GM12865 (cell line): ENCODE data around the gene PDYN.

ENCODE experiments used
- DNase-seq: peaks from one replicate; pipeline ENCODE4 v3.0.0; 2010; ENCODE audit warnings: low read depth
- H3K4me3 ChIP-seq: 2 replicates; pipeline ENCODE4 v1.5.1; 2011; ENCODE audit warnings: mild to moderate bottlenecking, low read depth, low read length, control low read depth
- TF ChIP-seq, protein P1 (sequence below): IDR thresholded peaks from 2 replicates; pipeline ENCODE4 v1.5.1; 2011; ENCODE audit warnings: low read length, control low read depth, low read depth, inconsistent platforms; ENCODE audit not compliant: insufficient read depth; ENCODE audit errors: missing control alignments

PDYN gene

DNA sequence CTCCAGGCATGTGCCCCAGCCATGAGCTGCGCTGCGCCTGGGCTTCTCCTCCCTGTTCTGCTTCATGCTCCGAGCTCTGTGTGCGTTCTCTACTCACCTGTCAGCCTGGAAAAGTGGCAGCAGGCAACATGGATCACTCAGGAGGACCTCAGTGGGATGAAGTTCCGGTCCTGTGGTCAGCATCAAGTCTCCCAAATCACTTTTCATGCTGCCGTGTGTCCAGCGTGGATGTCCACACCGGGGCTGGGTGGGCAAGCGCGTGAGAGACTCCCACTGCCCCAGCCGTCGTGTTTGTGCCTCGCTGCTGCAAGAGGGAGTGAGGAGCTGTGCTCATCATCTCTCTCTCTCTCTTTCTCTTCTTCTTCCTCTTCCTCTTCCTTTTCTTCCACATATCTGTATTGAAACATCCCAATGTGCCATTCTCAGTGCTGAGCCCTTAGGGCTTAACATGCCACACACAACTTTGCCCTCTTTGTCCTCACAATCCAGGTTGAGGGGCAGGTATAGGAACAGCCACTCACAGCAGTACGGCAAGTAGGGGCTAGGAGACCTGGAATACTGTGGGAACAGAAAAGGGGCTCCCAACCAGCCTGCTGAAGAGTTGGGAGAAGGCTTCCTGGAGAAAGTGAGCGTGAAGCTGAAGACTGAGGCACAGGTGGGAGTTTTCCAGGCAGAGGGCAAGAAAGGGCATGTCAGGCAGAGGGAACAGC lies 3.8 kb upstream of the PDYN start:
- DNase-seq: no peak
- no peak overlapping the region for H3K4me3 ChIP-seq
- TF ChIP-seq, protein P1, sequence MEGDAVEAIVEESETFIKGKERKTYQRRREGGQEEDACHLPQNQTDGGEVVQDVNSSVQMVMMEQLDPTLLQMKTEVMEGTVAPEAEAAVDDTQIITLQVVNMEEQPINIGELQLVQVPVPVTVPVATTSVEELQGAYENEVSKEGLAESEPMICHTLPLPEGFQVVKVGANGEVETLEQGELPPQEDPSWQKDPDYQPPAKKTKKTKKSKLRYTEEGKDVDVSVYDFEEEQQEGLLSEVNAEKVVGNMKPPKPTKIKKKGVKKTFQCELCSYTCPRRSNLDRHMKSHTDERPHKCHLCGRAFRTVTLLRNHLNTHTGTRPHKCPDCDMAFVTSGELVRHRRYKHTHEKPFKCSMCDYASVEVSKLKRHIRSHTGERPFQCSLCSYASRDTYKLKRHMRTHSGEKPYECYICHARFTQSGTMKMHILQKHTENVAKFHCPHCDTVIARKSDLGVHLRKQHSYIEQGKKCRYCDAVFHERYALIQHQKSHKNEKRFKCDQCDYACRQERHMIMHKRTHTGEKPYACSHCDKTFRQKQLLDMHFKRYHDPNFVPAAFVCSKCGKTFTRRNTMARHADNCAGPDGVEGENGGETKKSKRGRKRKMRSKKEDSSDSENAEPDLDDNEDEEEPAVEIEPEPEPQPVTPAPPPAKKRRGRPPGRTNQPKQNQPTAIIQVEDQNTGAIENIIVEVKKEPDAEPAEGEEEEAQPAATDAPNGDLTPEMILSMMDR: no peak

DNA sequence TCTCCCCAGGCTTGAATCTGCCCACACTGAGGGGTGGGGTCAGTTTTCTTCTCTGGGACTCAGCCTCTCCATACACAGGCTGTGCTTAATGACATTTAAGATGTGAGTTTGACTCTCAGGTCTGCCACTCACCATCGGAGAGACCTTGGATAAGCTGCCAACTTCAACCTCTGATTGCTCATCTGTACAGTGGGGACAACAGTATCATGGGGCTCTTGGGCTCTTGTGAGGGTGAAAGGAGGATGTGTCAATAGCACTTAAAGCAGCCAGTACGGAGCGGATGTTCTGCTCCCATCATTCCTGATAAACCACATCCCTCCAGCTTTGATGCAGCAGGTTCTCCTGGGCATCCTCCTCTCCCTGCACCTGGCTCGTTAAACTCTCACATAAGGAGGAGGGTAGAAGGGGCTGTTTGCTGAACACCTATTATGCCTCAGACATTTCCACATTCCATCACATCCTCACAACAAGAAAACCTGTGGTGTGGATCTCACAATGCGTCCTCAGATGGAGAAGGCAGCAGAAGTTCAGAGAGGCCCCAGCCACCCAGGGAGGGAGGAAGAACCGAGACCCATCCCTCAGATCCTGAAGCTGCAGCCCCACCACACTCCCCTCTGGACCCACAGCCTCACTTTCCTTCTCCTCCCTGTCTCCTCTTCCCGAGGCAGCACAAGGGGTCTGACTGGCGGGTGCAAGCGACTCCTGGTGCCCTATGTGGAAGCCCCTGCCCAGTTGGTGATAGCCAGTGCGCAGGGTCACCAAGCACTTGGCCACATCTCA lies 1.9 kb upstream of the PDYN start:
- no peak overlapping the region for H3K4me3 ChIP-seq
- DNase-seq: no peak
- TF ChIP-seq, protein P1: no peak

DNA sequence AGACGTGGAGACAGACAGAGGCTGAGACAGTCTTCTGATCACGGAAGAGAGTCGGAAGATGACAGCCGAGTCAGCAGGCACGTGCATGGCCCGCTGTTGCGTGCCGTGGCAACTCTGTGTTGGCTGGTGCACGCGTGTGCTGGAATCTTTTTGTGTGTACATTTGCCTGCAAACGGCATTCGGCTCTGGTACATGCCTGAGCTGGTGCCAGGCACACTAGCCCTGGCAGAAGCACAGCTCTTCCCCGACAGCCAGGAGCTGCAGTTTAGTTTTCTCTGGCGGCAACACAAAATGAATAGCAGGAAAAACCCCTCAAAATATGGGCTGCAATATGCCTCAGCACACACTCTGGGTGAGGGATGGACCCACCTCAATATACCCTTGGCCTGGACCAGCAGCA lies 769 bp upstream of the PDYN start:
- TF ChIP-seq, protein P1: no peak
- DNase-seq: no peak
- no peak overlapping the region for H3K4me3 ChIP-seq

DNA sequence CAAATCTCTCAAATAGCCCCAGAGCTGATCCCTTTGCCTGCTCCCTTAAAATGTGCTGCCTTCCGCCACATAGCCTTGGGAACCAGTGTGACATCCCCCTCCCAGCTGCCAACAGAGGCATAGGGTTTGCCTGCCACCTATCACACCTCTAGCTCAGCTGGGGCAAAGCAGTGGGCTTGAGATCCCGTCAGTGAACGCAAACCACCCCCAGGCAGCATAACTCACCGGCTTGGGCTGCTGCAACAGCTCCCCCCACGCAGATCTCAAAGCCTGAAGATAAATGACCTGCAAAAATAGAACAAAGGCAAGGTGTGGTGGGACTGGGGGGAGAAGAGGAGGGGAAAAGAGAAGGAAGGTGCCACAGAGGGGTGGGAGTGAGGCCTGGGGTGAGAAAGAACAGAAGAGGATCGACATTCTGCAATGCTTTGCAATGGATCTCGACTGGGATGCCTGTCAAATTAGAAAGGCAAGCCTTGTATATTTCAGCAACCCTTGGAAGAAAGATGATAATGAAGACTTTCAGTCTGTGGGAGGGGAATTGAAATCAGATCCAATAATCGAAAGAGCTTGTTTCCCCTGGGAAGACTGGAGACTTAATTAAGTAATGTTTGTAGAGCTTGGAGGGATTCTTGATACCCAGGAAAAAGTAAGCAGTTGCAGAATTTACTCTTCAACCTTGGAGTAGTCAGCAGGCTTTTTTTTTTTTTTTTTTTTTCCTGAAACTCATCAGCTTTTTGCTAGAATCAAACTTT lies 1.3 kb downstream of the PDYN start:
- DNase-seq: no peak
- no peak overlapping the region for H3K4me3 ChIP-seq
- TF ChIP-seq, protein P1: no peak

DNA sequence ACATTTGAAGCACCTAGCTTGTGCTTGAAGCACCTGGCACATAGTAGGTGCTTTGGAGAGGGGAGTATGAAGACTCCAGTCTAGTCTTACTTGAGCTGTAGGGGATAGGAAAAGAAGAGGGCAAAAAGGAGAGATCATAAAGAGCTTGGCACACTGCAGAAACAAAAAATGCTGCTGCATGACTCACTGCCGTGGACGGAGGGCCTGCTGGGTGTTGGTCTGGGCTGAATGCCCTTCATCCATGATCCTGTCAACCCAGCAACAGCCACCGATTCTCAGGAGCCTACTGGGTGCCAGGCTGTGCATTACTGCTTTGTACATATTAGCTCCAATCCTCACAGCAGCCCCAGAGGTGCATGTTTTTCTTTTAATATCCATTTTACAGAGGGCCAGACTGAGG lies 6.0 kb downstream of the PDYN start:
- TF ChIP-seq, protein P1: no peak
- H3K4me3 ChIP-seq: no peak overlapping the region
- no peak for DNase-seq

DNA sequence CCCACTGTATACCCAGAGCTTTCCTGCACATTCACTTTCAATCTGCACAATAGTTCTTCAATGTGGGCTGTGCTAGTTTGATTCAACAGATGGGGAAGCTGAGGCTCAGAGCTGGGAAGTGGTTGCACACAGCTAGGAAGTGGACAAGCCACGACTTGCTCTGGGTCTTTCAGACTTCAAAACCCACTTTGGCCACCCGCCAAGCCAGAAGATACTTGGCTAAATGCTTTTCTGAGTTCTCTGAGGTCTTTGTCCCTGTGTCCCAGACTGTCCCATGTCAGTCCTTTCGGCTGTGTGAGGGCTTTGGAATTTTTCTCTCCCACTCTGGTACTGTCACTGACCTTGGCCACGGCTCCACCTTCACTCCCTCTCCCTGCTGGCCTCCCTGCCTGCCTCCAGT lies 10.6 kb downstream of the PDYN start:
- H3K4me3 ChIP-seq: no peak overlapping the region
- TF ChIP-seq, protein P1: no peak
- DNase-seq: no peak
